ENCODE data around the gene SERPINH1.
"Not testable (repeated sequence)": the region's sequence is repeated elsewhere in the genome, so short reads cannot be mapped to it uniquely, and the experiment has no call there.

SERPINH1 gene

GRCh38 chr11:75576017-75576416, 14.0 kb downstream of the SERPINH1 start:
- DNase-seq (ENCODE audit: low read depth), result no peak

GRCh38 chr11:75576499-75576918, 14.5 kb downstream of the SERPINH1 start:
- no peak for DNase-seq (ENCODE audit: low read depth)

- DNase-seq (ENCODE audit: low read depth), result no peak
Measured at GRCh38 chr11:75577207-75577606, 15.2 kb downstream of the SERPINH1 start.

- no peak for DNase-seq (ENCODE audit: low read depth)
Measured at GRCh38 chr11:75578977-75579376, 16.9 kb downstream of the SERPINH1 start.

- DNase-seq (ENCODE audit: low read depth), result no peak
Measured at GRCh38 chr11:75579841-75580240, 17.8 kb downstream of the SERPINH1 start.

GRCh38 chr11:75582506-75582894, 20.4 kb downstream of the SERPINH1 start:
- DNase-seq (ENCODE audit: low read depth), result no peak

GRCh38 chr11:75582895-75583717, 21.1 kb downstream of the SERPINH1 start:
- no peak for DNase-seq (ENCODE audit: low read depth)

- DNase-seq (ENCODE audit: low read depth), result no peak
Measured at GRCh38 chr11:75583718-75584658, 21.9 kb downstream of the SERPINH1 start.

- not testable (repeated sequence) for DNase-seq (ENCODE audit: low read depth)
Measured at GRCh38 chr11:75584659-75585292, 22.7 kb downstream of the SERPINH1 start.

GRCh38 chr11:75585293-75585670, 23.2 kb downstream of the SERPINH1 start:
- no peak for DNase-seq (ENCODE audit: low read depth)

- DNase-seq (ENCODE audit: low read depth), result no peak
Measured at GRCh38 chr11:75586395-75586794, 24.3 kb downstream of the SERPINH1 start.

- no peak for DNase-seq (ENCODE audit: low read depth)
Measured at GRCh38 chr11:75588051-75588481, 26.0 kb downstream of the SERPINH1 start.

GRCh38 chr11:75589051-75589450, 27.0 kb downstream of the SERPINH1 start:
- DNase-seq (ENCODE audit: low read depth), result no peak

GRCh38 chr11:75589933-75590332, 27.9 kb downstream of the SERPINH1 start:
- no peak for DNase-seq (ENCODE audit: low read depth)

GRCh38 chr11:75591371-75591770, 29.3 kb downstream of the SERPINH1 start:
- no peak for DNase-seq (ENCODE audit: low read depth)

GRCh38 chr11:75591966-75592365, 29.9 kb downstream of the SERPINH1 start:
- DNase-seq (ENCODE audit: low read depth), result no peak

- no peak for DNase-seq (ENCODE audit: low read depth)
Measured at GRCh38 chr11:75592715-75593114, 30.7 kb downstream of the SERPINH1 start.

- DNase-seq (ENCODE audit: low read depth), result no peak
Measured at GRCh38 chr11:75593286-75593915, 31.3 kb downstream of the SERPINH1 start.

- DNase-seq (ENCODE audit: low read depth), result no peak
Measured at GRCh38 chr11:75594211-75594610, 32.2 kb downstream of the SERPINH1 start.

GRCh38 chr11:75595429-75595828, 33.4 kb downstream of the SERPINH1 start:
- no peak for DNase-seq (ENCODE audit: low read depth)

- no peak for DNase-seq (ENCODE audit: low read depth)
Measured at GRCh38 chr11:75596914-75597313, 34.9 kb downstream of the SERPINH1 start.

- no peak for DNase-seq (ENCODE audit: low read depth)
Measured at GRCh38 chr11:75597636-75598035, 35.6 kb downstream of the SERPINH1 start.

All from non-pigmented ciliary epithelial cell (primary cell).